GM18520 (cell line): Measurements from ENCODE around the gene SYNJ2.

ENCODE experiments used
- ATAC-seq: cut with Tn5 transposase; IDR thresholded peaks from one replicate; pipeline ENCODE4 v1.9.1; 2021; ENCODE audit not compliant: unreplicated experiment

Gene SYNJ2

DNA sequence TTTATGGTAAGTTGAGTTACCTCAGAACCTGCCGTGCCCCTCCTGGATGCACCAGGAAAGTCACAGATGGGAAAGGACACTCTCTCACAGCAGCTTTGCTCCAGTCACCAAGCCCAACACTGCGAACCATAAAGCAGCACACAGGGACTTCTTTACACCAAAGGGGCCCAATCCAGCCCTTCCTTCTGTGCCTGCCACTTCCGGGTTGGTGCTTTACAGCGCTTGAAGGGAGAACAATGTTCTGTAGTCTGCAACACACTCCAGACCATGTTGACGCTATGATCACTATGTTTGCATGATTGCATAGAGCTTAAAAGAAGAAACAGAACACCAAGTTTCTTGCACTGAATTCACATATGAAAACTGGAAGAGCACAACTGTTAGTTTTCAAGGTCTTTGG lies 129.3 kb downstream of the SYNJ2 start:
- ATAC-seq, result no peak

DNA sequence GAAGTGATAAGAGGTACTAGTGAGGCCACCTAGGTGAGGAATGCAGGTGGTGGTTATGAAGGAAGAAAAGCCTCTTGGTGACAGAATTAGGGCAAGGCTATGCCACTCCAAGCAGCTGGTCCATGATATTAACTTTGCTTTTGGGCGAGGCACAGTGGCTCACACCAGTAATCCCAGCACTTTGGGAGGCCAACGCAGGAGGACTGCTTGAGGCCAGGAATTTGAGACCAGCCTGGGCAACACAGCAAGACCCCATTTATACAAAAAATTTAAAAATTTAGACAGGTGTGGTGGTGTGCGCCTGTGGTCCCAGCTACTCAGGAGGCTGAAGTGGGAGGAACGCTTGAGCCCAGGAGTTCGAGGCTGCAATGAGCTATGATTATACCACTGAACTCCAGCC lies 130.3 kb downstream of the SYNJ2 start:
- ATAC-seq, result no peak

DNA sequence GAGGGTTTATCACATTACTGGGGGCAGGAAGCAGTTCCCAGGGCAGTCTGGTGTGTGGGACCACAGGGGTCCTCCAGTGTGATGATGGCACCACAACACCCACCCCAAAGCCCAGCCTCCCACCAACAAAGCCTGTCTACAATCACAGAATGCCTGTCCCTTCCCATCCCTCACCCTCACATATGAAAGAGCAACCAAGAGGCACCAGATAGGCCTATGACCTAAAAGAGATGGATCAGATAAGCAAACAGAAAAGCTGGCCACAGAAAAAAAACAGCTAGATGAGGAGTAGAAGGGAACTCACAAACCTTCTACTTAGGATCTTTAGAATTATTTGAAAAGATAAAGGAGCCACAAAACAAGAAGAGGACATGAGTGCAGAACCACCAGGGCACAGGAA lies 132.1 kb downstream of the SYNJ2 start:
- no peak for ATAC-seq

DNA sequence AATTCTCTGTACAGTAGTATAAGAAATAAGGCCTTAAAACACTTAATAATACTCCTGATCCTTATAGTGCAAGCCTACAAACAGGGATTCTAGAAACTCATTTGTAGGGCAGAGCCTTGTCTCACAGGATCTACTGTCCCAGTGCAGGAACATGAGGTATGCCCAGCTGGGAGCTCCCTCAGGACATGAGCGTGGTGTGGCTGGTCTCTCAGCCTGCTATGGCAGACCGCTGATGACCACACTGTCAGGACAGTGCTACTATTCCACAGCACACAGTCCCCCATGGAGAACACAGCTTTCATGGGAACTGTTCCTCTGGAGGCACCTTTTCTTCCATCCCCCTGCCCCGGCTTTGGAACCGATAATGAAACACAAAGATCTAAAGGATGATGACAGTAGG lies 133.4 kb downstream of the SYNJ2 start:
- ATAC-seq, result no peak

DNA sequence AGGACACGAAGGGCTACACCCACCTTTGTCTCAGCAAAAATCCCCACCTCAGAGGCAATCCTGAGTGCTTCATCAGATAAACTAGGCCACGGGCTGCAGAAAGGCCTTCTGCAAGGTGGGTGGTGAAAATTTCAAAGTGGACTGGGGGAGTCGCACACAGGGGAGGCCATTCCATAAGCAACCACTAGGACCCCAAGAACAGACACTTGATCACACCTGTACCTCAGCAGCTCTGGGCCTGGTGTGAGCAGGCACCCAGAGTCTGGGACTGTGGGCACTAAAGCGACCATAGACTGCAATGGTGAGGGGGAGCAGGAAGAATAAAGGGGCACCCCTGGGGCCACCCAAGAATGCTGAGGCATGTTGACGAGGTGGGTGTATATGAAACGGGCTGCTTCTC lies 133.8 kb downstream of the SYNJ2 start:
- no peak for ATAC-seq

DNA sequence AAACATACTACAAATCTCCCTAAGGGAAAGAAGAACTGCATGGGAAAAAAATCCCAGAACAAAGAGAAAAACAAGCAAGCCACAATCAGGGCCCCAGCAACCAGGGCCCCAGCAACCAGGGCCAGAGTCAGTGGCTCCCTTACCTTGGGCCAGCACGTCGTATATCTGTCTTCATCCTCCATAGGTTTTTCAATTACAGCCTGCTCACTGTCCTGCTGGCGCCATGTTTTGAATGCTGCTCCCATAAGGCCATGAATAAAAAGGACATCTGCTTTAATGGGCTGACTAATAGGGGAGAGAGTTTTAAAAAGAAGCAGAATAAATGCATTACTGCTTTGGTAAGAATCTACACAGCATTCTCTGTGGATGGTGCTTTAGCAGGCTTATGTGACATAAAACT lies 137.2 kb downstream of the SYNJ2 start:
- ATAC-seq, result no peak

DNA sequence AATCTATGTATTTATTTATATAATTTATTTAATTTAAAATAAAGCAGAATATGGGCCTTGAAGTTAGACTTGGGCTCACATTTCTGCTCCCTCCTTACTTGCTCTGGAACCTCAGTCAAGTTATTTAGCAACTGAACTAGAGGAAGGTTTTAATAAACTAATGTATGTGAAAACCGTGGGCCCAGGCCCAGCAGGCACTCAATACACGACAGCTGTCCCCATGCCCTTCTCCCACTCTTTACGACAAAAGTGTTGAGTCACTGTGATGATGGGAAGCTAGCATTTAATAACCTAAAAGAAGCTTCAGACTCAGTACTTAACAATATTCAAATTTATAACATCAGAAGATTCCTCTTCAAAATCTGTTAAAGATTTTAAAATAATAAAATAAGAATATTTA lies 139.7 kb downstream of the SYNJ2 start:
- ATAC-seq, result no peak

DNA sequence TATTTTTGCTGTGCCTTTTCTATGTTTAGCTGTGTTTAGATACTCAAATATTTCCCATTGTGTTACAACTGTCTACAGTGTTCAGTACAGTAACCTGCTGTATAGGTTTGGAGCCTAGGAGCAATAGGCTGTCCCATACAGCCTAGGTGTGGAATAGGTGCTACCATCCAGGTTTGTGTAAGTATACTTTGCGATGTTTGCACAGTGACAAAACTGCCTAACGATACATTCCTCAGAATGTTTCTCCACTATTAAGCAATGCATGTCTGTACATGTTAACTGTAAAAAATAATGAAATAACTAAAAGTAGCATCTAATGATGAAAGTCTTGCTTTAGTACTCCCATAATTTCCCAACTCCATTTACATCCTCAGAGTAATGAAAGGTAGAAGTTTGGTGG lies 140.4 kb downstream of the SYNJ2 start:
- no peak for ATAC-seq

DNA sequence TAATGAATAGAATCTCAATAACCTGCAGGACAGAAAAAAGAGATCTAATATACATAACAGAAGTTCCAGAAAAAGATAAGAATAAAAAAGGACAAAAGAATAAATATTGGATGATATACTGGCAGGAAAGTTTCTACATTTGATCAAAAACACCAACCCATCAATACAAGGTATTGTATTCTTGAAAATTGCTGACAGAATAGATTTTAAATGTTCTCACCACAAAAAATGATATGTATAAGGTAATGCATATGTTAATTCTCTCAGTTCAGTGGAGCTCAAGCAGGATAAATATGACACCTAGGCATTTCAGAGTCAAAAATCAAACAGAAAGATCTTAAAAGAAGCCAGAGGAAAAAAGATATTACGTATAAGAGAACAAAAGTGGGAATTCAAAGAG lies 142.6 kb downstream of the SYNJ2 start:
- ATAC-seq, result no peak

DNA sequence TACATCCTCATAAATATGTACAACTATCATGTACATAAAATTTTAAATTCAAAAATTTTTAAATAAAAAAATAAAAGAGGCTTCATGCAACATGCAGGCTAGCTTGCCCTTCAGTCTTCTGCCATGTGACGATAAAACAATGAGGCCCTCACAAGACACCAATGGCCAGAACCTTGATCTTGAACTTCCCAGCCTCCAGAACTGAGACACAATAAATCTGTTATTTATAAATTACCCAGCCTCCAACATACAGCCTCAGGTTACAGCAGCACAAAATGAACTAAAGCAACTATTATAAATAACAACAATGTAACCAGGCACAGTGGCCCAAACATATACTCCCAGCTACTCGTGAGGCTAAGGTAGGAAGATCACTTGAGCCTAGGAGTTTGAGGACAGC lies 143.6 kb downstream of the SYNJ2 start:
- ATAC-seq, result no peak

DNA sequence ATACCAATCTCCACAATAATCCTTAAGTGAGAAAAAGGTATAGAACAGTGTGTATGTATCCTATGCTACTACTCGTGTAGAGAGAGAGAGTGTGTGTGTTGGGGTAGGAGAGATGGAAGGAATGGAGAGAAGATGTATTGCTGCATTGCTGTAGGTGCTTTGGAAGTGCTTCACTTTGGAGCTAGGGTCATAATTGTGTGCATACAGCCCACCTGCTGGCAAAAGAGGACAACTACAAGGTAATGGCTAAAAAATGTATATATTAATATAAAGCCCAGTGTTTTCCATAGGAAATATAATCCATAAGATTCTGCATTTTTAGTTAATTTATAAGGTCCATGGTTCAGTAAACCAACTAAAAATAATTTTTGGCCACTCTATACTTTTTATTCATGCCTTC lies 150.3 kb downstream of the SYNJ2 start:
- no peak for ATAC-seq

DNA sequence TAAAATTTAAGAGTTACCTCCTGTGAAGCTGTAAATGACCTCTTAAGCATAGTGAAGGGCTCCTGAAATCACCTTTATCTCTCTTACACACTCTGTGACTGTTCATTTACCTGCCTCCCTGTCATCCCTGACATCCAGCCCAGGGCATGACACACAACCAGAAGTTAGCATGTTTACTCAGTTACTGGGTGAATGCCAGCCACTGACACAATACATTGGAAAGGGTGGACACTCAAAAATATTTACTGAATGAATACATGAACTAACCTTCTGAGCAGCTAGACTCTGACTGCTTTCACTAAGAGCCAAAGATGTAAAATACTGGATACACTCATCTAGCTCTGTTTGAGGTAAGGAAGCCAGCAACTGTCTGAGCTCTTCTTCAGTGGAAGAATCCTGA lies 161.1 kb downstream of the SYNJ2 start:
- no peak for ATAC-seq

DNA sequence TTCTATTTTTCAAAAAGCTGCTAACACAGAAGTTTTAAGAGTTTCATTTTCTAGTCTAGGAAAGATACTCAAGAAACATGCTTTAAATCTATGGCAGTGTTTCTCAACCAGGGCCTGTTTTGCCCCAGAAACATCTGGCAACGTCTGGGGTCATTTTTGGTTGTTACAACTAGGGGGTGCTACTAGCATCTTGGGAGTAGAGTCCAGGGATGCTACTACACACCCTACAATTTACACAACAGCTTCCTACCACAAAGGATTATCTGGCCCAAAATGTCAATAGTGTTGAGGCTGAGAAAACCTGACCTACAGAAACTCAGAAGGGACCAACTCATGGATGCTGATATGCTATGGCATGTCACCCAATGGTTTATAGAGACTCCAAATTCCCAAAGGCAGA lies 162.0 kb downstream of the SYNJ2 start:
- no peak for ATAC-seq
